Central memory CD4-positive, alpha-beta T cell (primary cell): ENCODE results near the gene FAM161A.
"Not testable (repeated sequence)": the region's sequence is repeated elsewhere in the genome, so short reads cannot be mapped to it uniquely, and the experiment has no call there.

ENCODE experiments used
- DNase-seq: peaks from one replicate; pipeline ENCODE4 v3.0.0; 2022
- total RNA-seq, 3 experiments: gene quantifications; one replicate each; lab custom pipeline; 2026; lab: John Stamatoyannopoulos, UW

The FAM161A gene
- 2.9 to 7.9 (median 4.3) reads per million in 3 experiments for total RNA-seq

- DNase-seq = no peak
Measured at GRCh38 chr2:61853847-61854563, at the start of gene FAM161A. FAM161A (minus strand) TSS chr2:61854060; CDS start chr2:61854041, 19 bp downstream.

- no peak for DNase-seq
Measured at GRCh38 chr2:61900281-61900680, 46.4 kb upstream of the FAM161A start.

GRCh38 chr2:61898810-61899209, 45.0 kb upstream of the FAM161A start:
- no peak for DNase-seq

GRCh38 chr2:61888267-61889055, 34.6 kb upstream of the FAM161A start, which contains the start of gene CCT4:
CCT4 (minus strand) TSS chr2:61888656; CDS start chr2:61888507, 149 bp downstream.
- peak; percentile 92 for DNase-seq

GRCh38 chr2:61887717-61888266, 33.9 kb upstream of the FAM161A start:
- DNase-seq = no peak

- DNase-seq = no peak
Measured at GRCh38 chr2:61885896-61886603, 32.2 kb upstream of the FAM161A start.

- DNase-seq = no peak
Measured at GRCh38 chr2:61882850-61883249, 29.0 kb upstream of the FAM161A start.

GRCh38 chr2:61879351-61879750, 25.5 kb upstream of the FAM161A start:
- not testable (repeated sequence) for DNase-seq

GRCh38 chr2:61878761-61879160, 24.9 kb upstream of the FAM161A start:
- DNase-seq = no peak

- no peak for DNase-seq
Measured at GRCh38 chr2:61877571-61878245, 23.8 kb upstream of the FAM161A start.

GRCh38 chr2:61876400-61876799, 22.5 kb upstream of the FAM161A start:
- DNase-seq = no peak

- not testable (repeated sequence) for DNase-seq
Measured at GRCh38 chr2:61866482-61867089, 12.7 kb upstream of the FAM161A start.

- no peak for DNase-seq
Measured at GRCh38 chr2:61862085-61862484, 8.2 kb upstream of the FAM161A start.

GRCh38 chr2:61857224-61857623, 3.4 kb upstream of the FAM161A start:
- no peak for DNase-seq

GRCh38 chr2:61855318-61855613, 1.4 kb upstream of the FAM161A start:
- DNase-seq = no peak

GRCh38 chr2:61854564-61855317, 881 bp upstream of the FAM161A start:
- peak; percentile 95 for DNase-seq

- no peak for DNase-seq
Measured at GRCh38 chr2:61853086-61853846, 594 bp downstream of the FAM161A start.

- DNase-seq = not testable (repeated sequence)
Measured at GRCh38 chr2:61851270-61851669, 2.6 kb downstream of the FAM161A start.

GRCh38 chr2:61845320-61845719, 8.5 kb downstream of the FAM161A start:
- DNase-seq = no peak

- DNase-seq = no peak
Measured at GRCh38 chr2:61841286-61841685, 12.6 kb downstream of the FAM161A start.

- DNase-seq = no peak
Measured at GRCh38 chr2:61834893-61835292, 19.0 kb downstream of the FAM161A start.
